Central memory CD8-positive, alpha-beta T cell (primary cell): ENCODE data around the gene TAL1.
A peak's percentile ranks its signal among the peaks of the same experiment; 100 is the strongest.

Experiments used
- ATAC-seq: fragments of 150-1000 bp; cut with Tn5 transposase; replicated peaks from 2 replicates; pipeline ENCODE4 v1.10.0; 2022; ENCODE audit warnings: mild to moderate bottlenecking, moderate FRiP score, moderate number of reproducible peaks; ENCODE audit not compliant: poor library complexity, severe bottlenecking; ENCODE audit errors: extremely low read depth
- DNase-seq, 2 donors: peaks; one replicate each; pipeline ENCODE4 v3.0.0; 2021; ENCODE audit warnings: low spot score in 2 of 2
- H3K27ac Mint-ChIP-seq: one replicate; pipeline ENCODE4 v1.8.0; 2022; ENCODE audit warnings: low read depth, mild to moderate bottlenecking, moderate library complexity, mixed read lengths
- H3K27me3 Mint-ChIP-seq: one replicate; pipeline ENCODE4 v1.8.0; 2022; ENCODE audit warnings: mixed read lengths
- H3K36me3 Mint-ChIP-seq: one replicate; pipeline ENCODE4 v1.8.0; 2022; ENCODE audit warnings: mild to moderate bottlenecking, moderate library complexity, mixed read lengths; ENCODE audit not compliant: insufficient read depth
- H3K4me1 Mint-ChIP-seq: one replicate; pipeline ENCODE4 v1.8.0; 2022; ENCODE audit warnings: mixed read lengths
- H3K4me3 Mint-ChIP-seq: one replicate; pipeline ENCODE4 v1.8.0; 2022; ENCODE audit warnings: mild to moderate bottlenecking, moderate library complexity, mixed read lengths
- H3K9me3 Mint-ChIP-seq: one replicate; pipeline ENCODE4 v1.8.0; 2022; ENCODE audit warnings: mixed read lengths

The TAL1 gene

GRCh38 chr1:47241114-47242113 is 9.4 kb upstream of the TAL1 start:
- Mint-ChIP-seq H3K27me3 (peaks cover 54% of the 10 kb centered on the region), H3K4me3 (no peak overlapping the region), H3K27ac (no peak overlapping the region), H3K4me1 (peaks cover 6% of the 10 kb centered on the region), H3K9me3 (no peaks in the 10 kb centered on the region), H3K36me3 (no peaks in the 10 kb centered on the region)
- ATAC-seq, result no peak
- no peak for DNase-seq

GRCh38 chr1:47238935-47239592 is 7.0 kb upstream of the TAL1 start:
- no peak overlapping the region for H3K4me3 Mint-ChIP-seq
- H3K9me3 Mint-ChIP-seq, result no peaks in the 10 kb centered on the region
- H3K27me3 Mint-ChIP-seq, result peaks cover 43% of the 10 kb centered on the region
- DNase-seq, result no peak
- peaks cover 6% of the 10 kb centered on the region for H3K4me1 Mint-ChIP-seq
- no peak overlapping the region for H3K27ac Mint-ChIP-seq
- no peaks in the 10 kb centered on the region for H3K36me3 Mint-ChIP-seq
- no peak for ATAC-seq

DNA sequence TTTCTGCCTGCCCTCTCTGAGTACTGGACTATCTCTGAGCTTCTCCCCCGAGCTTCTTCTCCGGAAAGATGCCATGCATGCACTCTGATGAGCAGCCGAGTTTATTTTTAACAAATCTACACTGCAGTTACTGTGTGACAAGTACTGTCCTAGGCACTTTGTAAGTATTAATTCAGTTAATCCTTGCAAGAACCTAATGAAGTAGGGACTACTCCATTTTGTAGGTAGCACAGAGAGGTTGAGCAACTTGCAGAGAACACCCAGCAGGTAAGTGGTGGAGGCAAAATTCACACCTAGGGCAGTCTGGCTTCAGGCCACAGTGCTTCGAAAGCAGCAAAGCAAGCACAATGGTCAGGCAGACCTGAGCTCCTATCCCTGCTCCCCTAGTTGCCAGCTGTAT is 3.8 kb upstream of the TAL1 start:
- DNase-seq (no peak), ATAC-seq (no peak)
- H3K4me1 Mint-ChIP-seq, result peaks cover 24% of the 10 kb centered on the region
- H3K27ac Mint-ChIP-seq, result no peak overlapping the region
- H3K9me3 Mint-ChIP-seq, result no peaks in the 10 kb centered on the region
- H3K36me3 Mint-ChIP-seq, result peaks cover 4% of the 10 kb centered on the region
- H3K4me3 Mint-ChIP-seq, result no peak overlapping the region
- H3K27me3 Mint-ChIP-seq, result peaks cover 10% of the 10 kb centered on the region

- Mint-ChIP-seq H3K4me3 (no peak overlapping the region), H3K36me3 (peaks cover 5% of the 10 kb centered on the region), H3K4me1 (peaks cover 29% of the 10 kb centered on the region), H3K27me3 (peaks cover 10% of the 10 kb centered on the region), H3K9me3 (no peaks in the 10 kb centered on the region), H3K27ac (no peak overlapping the region)
- no peak for DNase-seq
- ATAC-seq, result no peak
Observed at GRCh38 chr1:47235241-47235681, 3.2 kb upstream of the TAL1 start.

DNA sequence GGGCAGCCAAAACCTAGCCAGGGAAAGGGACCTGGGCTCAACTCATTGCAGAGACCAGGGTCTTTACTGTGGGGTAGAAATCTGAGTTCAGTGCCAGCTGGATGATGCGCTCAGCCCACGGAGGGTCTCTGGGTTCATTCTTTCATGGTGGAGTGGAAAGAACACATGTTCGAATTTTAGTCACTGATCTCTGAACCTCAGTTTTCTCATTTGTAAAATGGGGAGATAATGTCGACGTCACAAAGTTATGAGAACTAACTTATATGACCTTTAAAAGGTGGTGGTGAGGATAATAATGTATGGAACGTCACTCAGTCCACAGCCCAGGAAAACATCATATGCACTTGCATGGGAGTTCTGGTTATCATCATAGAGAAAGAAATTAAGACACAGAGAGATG is 1.2 kb upstream of the TAL1 start:
- ATAC-seq (no peak), DNase-seq (no peak)
- no peaks in the 10 kb centered on the region for H3K9me3 Mint-ChIP-seq
- H3K27ac Mint-ChIP-seq, result no peak overlapping the region
- peaks cover 10% of the 10 kb centered on the region for H3K27me3 Mint-ChIP-seq
- H3K4me1 Mint-ChIP-seq, result peaks cover 31% of the 10 kb centered on the region
- no peak overlapping the region for H3K4me3 Mint-ChIP-seq
- H3K36me3 Mint-ChIP-seq, result peaks cover 7% of the 10 kb centered on the region

DNA sequence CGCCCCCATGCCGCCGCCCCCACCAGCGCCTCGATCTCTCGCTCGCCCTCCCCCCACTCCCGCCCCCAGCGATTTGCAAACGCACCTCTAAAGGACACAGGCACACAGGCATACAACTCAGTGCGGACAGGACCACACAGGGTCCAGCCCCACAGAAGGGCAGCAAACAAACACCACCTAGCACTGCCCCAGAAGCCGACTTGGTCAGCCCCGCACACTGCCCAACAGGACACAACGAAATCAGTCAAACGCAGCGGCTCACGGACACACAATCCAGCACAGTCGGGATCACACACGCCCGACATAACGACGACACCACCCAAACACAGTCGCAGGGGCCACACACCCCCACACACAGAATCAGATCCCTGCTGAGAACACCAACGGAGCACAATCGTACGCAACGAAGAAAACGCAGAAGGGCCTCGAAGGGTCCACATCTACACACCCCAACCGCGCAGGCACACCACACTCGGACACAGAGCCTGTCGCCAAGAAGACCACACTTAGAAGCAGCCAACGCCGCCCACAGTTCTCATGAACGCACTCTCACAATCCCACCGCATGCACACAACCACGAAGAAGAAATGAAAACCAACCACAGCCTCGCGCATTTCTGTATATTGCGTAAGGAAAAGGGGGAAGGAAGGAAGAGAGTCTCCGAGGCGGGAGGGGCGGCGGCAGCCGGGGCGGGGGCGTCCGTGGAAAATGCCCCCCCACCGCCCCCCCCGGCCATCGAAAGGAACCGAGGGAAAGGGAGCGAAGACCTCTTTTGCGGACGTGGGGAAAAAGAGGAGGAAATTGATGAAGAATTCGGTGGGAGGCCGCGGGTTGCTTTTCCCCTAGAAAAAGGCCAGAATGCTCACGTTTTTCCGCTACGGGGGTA is 481 bp downstream of the TAL1 start:
- peak overlapping the region; percentile 77 for H3K4me3 Mint-ChIP-seq
- H3K27ac Mint-ChIP-seq, result no peak overlapping the region
- no peaks in the 10 kb centered on the region for H3K9me3 Mint-ChIP-seq
- no peak for DNase-seq
- peaks cover 31% of the 10 kb centered on the region for H3K4me1 Mint-ChIP-seq
- H3K27me3 Mint-ChIP-seq, result no peaks in the 10 kb centered on the region
- ATAC-seq, result no peak
- peaks cover 7% of the 10 kb centered on the region for H3K36me3 Mint-ChIP-seq

GRCh38 chr1:47230692-47231300 is 1.2 kb downstream of the TAL1 start:
- peak; percentile 26 for ATAC-seq
- Mint-ChIP-seq H3K4me1 (peaks cover 31% of the 10 kb centered on the region), H3K27me3 (no peaks in the 10 kb centered on the region), H3K4me3 (peak overlapping the region; percentile 77), H3K9me3 (no peaks in the 10 kb centered on the region), H3K36me3 (peaks cover 7% of the 10 kb centered on the region), H3K27ac (no peak overlapping the region)
- DNase-seq, result no peak

DNA sequence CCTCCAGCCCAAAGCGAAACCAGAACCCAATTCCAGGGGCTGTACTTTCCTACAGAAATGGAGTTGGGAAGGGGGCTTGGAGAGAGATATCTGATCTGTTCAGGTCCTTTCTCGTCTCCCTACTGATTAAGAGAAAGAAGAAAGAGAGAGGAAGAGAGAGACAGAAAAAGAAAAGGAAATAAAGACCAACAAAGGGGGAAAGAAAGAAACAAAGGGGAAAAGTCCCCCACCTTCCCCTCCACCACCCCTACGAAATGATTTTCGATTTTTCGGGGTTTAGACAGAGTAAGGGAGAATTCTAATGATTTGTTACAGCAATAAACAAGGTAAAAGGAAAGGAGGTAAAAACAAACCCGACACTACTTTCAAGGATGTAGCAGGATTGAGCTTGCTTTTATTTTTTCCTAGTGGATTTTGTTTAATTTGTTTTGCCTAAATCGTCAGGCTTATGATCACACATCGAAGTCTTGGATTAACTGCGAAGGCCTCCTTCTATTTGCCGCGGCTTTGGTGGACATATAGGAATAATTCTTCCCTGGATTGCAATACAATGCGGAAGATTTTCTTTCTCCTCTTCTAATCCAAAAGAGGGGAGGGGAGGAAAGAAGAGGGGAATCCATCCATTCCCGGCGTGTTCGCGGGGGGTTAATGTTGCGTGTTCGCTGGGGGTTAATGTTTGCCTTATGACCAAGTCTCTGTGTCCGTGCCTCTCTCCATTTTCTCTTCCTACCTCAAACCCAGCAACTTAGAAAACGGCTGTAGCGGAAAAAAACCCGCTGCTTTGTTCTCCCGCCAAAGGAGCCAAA is 1.9 kb downstream of the TAL1 start:
- H3K4me3 Mint-ChIP-seq, result peak overlapping the region; percentile 52
- H3K27ac Mint-ChIP-seq, result no peak overlapping the region
- H3K27me3 Mint-ChIP-seq, result no peaks in the 10 kb centered on the region

DNA sequence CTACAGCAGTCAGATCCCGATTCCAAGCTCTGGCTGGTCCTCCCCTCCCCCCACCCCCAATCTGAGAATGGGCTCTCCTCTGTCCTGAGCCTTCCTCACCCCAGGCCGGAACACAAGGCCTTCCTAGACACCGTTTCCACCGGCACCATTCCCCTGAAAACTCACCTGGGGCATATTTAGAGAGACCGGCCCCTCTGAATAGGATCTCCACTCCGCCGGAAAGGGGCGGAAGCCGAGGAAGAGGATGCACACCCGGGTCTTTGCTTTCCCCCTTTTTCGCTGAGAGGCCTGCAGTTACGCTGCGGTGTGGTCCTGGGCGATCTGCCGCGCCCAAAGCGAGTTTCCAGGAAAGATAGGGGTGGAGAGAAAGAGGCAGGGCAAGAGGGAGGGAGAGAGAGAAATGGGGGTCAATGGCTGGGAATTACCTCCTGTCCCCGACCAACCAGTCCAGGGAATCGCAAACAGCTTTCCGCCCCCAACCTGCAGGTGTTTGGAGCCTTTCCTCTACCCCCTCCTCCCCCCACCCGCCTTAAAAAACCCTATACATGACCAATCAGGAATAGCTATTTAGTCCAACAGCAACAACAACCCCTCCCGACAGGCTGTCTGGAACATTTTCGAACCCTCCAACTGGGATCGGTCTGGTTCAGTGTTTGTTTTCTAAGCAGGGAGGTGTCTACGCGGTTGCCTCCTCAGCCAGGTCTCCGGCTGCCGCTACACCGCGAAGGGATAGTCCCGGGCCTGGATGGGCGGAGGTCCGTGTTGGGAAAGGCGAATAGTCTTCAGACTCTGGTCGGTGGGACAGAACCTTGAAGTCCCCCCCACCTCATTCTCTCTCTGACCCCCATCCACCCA is 2.8 kb downstream of the TAL1 start:
- no peaks in the 10 kb centered on the region for H3K27me3 Mint-ChIP-seq
- H3K4me1 Mint-ChIP-seq, result peaks cover 31% of the 10 kb centered on the region
- H3K4me3 Mint-ChIP-seq, result peak overlapping the region; percentile 23
- ATAC-seq (no peak), DNase-seq (no peak)
- H3K36me3 Mint-ChIP-seq, result peaks cover 7% of the 10 kb centered on the region
- no peaks in the 10 kb centered on the region for H3K9me3 Mint-ChIP-seq
- no peak overlapping the region for H3K27ac Mint-ChIP-seq

More for the DNA sequence above, 1.9 kb downstream of the TAL1 start:
- Mint-ChIP-seq H3K4me1 (peaks cover 31% of the 10 kb centered on the region), H3K36me3 (peaks cover 7% of the 10 kb centered on the region), H3K9me3 (no peaks in the 10 kb centered on the region)
- ATAC-seq (no peak), DNase-seq (no peak)

DNA sequence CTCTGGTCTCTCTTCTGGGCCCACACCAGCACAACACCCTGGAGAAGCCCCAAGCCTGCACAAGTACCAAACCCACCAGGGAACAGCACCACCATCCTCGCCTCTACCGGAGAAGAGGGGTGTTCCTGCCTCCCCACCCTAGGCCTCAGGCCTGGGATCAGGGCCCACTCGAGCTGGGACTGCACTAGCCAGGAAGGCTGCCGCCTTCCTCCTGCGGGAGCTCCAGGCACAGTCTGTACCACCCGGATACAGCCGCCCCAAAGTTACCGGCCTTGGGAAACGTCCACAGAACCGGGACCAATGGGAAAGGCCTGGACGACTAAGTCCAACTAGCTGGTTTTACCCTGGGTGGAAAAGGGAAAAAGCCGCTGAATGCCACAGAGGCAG is 3.4 kb downstream of the TAL1 start:
- Mint-ChIP-seq H3K4me1 (peaks cover 31% of the 10 kb centered on the region), H3K9me3 (no peaks in the 10 kb centered on the region), H3K27me3 (no peaks in the 10 kb centered on the region), H3K27ac (no peak overlapping the region), H3K36me3 (peaks cover 7% of the 10 kb centered on the region), H3K4me3 (no peak overlapping the region)
- DNase-seq, result no peak
- no peak for ATAC-seq
